Stomach smooth muscle (tissue), 2 donors: Measurements from ENCODE around the gene EIF1.
"Not testable (repeated sequence)": the region's sequence is repeated elsewhere in the genome, so short reads cannot be mapped to it uniquely, and the experiment has no call there.

Experiments used
- H3K27ac ChIP-seq: one replicate; pipeline ENCODE4 v1.7.0; 2013; ENCODE audit warnings: mild to moderate bottlenecking, low read length, inconsistent platforms
- H3K27me3 ChIP-seq, 2 donors: one replicate each; pipeline ENCODE4 v1.7.0; 2013; ENCODE audit warnings: low read length in 2 of 2; ENCODE audit not compliant: insufficient read depth in 2 of 2, control insufficient read depth in 1 of 2
- H3K36me3 ChIP-seq, 2 donors: one replicate each; pipeline ENCODE4 v1.7.0; 2013; ENCODE audit warnings: low read length in 2 of 2; ENCODE audit not compliant: control insufficient read depth in 2 of 2, insufficient read depth in 2 of 2
- H3K4me1 ChIP-seq: one replicate; pipeline ENCODE4 v1.7.0; 2013; ENCODE audit warnings: low read length; ENCODE audit not compliant: control insufficient read depth, insufficient read depth
- H3K4me3 ChIP-seq, 2 donors: one replicate each; pipeline ENCODE4 v1.7.0; 2013; ENCODE audit warnings: low read length in 2 of 2
- H3K9ac ChIP-seq, 2 donors: one replicate each; pipeline ENCODE4 v1.7.0; 2013; ENCODE audit warnings: low read length in 2 of 2, mild to moderate bottlenecking in 1 of 2
- H3K9me3 ChIP-seq, 2 donors: one replicate each; pipeline ENCODE4 v1.7.0; 2013; ENCODE audit warnings: low read length in 2 of 2; ENCODE audit not compliant: control insufficient read depth in 2 of 2
- donor health status: healthy.
- donor health status: Pancreatic carcinoma.

The EIF1 gene

DNA sequence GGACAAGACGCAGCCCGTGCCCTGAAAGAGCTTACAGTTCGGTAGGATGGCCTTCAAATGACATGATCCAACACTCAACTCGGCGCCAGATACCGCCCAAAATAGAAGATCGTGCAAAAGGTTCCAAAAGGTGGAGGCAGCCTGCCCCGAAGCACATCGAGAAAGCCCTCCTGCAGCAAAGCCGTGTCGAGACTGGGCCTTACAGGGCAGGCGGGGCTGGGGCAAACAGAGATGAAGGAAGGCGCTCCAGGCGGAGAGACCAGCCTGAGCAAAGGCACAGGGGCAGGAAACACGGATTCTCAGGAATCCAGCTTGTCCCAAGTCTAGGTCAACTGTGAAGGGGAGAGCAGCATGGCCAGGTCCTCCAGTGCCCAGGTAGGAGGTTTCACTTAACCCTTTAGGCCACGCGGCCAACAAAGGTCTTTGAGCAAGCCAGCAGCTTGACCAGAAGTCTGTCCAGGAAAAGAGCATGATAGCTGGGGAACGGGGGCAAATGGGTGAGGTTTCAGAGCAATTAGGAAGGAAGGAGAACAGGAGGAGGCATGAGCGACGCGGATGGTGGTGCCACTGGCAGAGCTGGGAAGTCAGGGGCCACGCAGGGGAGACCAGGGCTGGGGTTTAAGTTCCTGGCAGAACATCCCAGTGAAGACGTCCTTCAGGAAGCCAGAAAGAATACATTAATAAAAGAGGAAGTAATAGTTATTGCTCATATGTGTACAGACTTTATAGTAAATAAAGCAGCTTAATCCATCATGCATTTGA, 21.2 kb upstream of the EIF1 start:
- H3K4me3 ChIP-seq, result peak overlapping the region in 1 of 2 donors; percentile 80
- H3K9me3 ChIP-seq, result no peaks in the 10 kb centered on the region
- H3K27ac ChIP-seq, result no peak overlapping the region
- H3K9ac ChIP-seq, result peak overlapping the region in 1 of 2 donors; percentile 13
- H3K27me3 ChIP-seq, result no peaks in the 10 kb centered on the region
- peaks cover 21% of the 10 kb centered on the region for H3K4me1 ChIP-seq
- H3K36me3 ChIP-seq, result no peaks in the 10 kb centered on the region

- Histone ChIP-seq H3K4me1 (peaks cover 4% of the 10 kb centered on the region), H3K27me3 (no peaks in the 10 kb centered on the region), H3K27ac (no peak overlapping the region), H3K4me3 (no peak overlapping the region), H3K9me3 (no peaks in the 10 kb centered on the region), H3K36me3 (no peaks in the 10 kb centered on the region), H3K9ac (no peak overlapping the region)
Observed at GRCh38 chr17:41672153-41672552, 16.5 kb upstream of the EIF1 start.

DNA sequence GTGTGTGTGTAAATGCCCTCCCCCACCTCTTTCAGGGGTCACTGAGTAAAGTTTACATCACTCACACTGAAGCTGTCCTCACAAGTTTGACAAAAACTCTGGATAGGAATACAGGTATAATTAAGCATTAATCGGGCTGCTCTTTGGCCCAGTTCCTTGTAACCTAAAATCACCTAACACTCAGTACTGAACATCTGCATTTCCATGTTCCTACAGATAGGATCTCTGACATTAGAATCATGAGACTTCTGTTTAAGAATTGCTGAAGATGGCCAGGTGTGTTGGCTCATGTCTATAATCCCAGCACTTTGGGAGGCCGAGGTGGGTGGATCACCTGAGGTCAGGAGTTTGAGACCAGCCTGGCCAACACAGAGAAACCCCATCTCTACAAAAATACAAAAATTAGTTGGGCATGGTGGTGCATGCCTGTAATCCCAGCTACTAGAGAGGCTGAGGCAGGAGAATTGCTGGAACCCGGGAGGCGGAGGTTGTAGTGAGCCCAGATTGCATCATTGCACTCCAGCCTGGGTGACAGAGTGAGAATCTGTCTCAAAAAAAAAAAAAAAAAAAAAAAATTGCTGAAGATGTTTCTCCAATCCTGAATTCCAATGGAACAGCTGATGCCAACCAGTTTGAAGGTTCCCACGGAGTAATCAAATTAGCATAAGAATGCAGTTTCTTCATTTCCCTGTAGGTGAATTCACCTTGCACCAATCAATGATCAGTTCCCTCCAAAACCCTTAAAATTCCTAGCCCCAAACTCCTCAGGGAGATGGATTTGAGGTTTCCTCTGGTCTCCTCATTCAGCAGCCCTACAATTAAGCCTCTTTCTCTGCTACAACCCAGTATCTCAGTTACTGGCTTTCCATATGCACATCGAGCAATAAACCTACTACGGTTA, 13.3 kb upstream of the EIF1 start:
- H3K27me3 ChIP-seq, H3K27ac ChIP-seq, H3K9ac ChIP-seq: not testable (repeated sequence)

GRCh38 chr17:41676058-41676419, 12.6 kb upstream of the EIF1 start:
- Histone ChIP-seq H3K4me3 (no peak overlapping the region), H3K9me3 (no peaks in the 10 kb centered on the region), H3K36me3 (no peaks in the 10 kb centered on the region), H3K9ac (no peak overlapping the region), H3K4me1 (no peaks in the 10 kb centered on the region), H3K27me3 (no peaks in the 10 kb centered on the region), H3K27ac (no peak overlapping the region)

More for the DNA sequence above, 13.3 kb upstream of the EIF1 start:
- not testable (repeated sequence) for H3K9me3 ChIP-seq, H3K4me3 ChIP-seq, H3K4me1 ChIP-seq, H3K36me3 ChIP-seq

GRCh38 chr17:41678411-41678906, 10.2 kb upstream of the EIF1 start:
- peak overlapping the region in 1 of 2 donors; percentile 22 for H3K4me3 ChIP-seq
- H3K27ac ChIP-seq, result no peak overlapping the region
- H3K4me1 ChIP-seq, result no peaks in the 10 kb centered on the region
- no peaks in the 10 kb centered on the region for H3K27me3 ChIP-seq
- no peaks in the 10 kb centered on the region for H3K9me3 ChIP-seq
- H3K9ac ChIP-seq, result no peak overlapping the region
- no peaks in the 10 kb centered on the region for H3K36me3 ChIP-seq

- no peak overlapping the region for H3K9ac ChIP-seq
Observed at GRCh38 chr17:41678907-41679739, 9.6 kb upstream of the EIF1 start.

GRCh38 chr17:41679740-41680425, 8.8 kb upstream of the EIF1 start:
- Histone ChIP-seq H3K9ac (no peak overlapping the region), H3K9me3 (no peaks in the 10 kb centered on the region), H3K27me3 (no peaks in the 10 kb centered on the region), H3K27ac (no peak overlapping the region), H3K4me3 (no peak overlapping the region), H3K4me1 (no peaks in the 10 kb centered on the region), H3K36me3 (no peaks in the 10 kb centered on the region)

More at GRCh38 chr17:41678907-41679739, 9.6 kb upstream of the EIF1 start:
- Histone ChIP-seq H3K27ac (no peak overlapping the region), H3K4me1 (no peaks in the 10 kb centered on the region), H3K9me3 (no peaks in the 10 kb centered on the region), H3K36me3 (no peaks in the 10 kb centered on the region), H3K4me3 (no peak overlapping the region), H3K27me3 (no peaks in the 10 kb centered on the region)

DNA sequence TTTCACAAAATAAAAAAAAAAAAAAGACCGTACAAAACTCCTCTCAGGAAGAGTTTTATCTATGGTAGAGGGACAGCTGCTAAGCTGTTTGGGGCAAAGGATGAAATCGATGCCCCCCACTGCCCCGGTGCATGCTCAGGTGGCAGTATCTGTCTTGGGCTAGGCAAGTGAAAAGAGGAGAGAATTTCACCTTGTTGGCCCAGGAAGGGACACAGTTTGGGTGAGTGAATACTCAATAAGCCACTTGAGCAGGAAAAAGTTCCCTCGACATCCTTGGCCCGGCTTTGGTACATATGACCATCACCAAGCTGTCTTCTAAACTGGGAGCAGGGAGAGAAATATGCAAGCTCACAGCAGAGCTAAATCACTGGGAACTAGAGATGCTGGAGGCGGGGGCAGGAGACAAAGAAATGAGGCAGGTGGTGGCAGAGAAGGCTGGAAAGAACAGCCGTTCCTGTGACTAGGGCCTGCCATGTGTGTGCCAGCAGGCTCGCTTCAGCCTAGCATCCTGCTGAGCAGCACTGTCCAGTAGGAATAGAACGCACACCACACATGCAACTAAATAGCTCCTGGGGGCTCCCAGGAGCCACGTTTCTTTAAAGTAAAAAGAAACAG, 8.2 kb upstream of the EIF1 start:
- no peaks in the 10 kb centered on the region for H3K36me3 ChIP-seq
- H3K4me1 ChIP-seq, result no peaks in the 10 kb centered on the region
- H3K27ac ChIP-seq, result no peak overlapping the region
- no peak overlapping the region for H3K4me3 ChIP-seq
- no peak overlapping the region for H3K9ac ChIP-seq
- no peaks in the 10 kb centered on the region for H3K9me3 ChIP-seq
- no peaks in the 10 kb centered on the region for H3K27me3 ChIP-seq

DNA sequence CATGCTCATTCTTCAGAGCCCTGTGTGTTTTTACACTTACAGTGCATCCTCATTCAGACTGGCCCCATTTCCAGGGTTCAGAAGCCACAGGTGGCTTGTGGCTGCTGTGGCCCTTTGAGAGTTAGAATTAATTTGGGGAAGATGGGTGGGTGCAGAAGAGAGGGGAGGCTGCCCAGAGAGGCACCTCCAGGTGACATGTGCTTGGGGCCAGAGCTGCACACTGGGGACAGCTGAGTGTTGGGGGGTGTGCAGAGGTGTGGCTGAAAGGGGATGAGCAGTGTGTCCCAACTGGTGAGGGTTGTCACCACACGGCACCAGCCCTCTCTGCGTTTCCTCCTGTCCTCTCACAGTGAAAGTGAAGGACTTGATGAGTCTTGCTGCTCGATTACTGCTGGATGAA, 6.9 kb upstream of the EIF1 start:
- H3K9ac ChIP-seq, result no peak overlapping the region
- H3K27ac ChIP-seq, result no peak overlapping the region
- H3K36me3 ChIP-seq, result no peaks in the 10 kb centered on the region
- H3K4me1 ChIP-seq, result no peaks in the 10 kb centered on the region
- no peaks in the 10 kb centered on the region for H3K9me3 ChIP-seq
- no peak overlapping the region for H3K4me3 ChIP-seq
- no peaks in the 10 kb centered on the region for H3K27me3 ChIP-seq
